ENCODE results near the gene H3-3A. TPM values are rescaled to one million over a fixed set of nuclear protein-coding genes. Genes with fewer than 3 reads are reported as not detected.
A peak's percentile ranks its signal among the peaks of the same experiment; 100 is the strongest.

The H3-3A gene
- total RNA-seq, 1 donor from 2014 or later: 482 TPM

DNA sequence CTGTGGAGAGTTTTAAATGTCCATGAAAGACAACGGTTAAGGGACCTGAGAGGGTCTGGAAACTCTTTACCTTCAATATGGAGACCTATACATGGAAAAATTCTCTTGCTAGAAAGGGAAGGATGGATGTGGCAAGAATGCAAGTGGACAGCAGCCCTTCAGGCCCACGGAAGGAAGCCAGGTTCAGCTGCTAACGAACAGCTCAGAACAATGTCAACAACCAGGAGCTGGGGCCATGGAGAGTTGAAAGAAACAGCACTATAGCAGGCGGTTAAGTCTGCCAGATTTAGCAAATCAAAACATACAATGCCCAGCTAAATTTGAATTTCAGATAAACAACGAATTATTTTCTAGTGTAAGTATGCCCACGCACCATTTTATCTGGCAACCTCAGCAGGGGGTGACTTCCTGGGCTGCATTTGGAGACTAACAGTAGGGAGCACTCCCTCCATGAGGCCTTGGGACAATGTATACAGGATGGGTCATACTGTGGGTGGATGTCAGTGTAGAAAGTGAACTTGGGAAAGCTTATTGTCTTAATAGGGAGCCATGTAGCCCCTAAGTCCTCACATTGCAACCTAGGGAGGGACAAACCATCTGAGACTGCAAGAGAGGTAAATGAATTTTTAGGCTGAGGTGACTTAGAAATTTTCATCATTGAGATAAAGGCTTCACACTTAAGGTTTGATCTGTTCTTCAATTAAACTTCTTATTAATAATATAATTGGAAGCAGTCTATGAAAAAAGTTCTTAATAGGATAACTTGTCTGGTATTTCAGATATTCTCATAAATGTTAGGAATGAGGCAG lies 7.8 kb upstream of the H3-3A start:
- no peak for DNase-seq

DNA sequence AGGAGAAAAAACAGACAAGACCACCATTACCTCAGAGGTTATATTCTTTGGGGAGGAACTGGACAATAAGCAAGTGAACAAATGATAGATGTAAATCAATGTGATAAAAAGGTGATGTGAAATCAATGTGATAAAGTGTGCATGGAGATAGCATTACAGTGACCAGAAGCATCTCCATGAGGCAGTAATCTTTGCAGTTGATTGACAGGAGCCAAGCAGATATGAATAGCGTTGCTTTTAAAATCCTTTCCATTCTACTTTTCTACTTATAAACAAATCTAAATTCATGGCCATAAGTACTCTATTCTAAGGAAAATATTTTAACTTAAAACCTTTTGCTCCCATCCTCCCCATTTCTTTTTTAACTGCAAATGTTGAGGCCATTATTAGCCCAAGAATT lies 2.8 kb upstream of the H3-3A start:
- DNase-seq: no peak

DNA sequence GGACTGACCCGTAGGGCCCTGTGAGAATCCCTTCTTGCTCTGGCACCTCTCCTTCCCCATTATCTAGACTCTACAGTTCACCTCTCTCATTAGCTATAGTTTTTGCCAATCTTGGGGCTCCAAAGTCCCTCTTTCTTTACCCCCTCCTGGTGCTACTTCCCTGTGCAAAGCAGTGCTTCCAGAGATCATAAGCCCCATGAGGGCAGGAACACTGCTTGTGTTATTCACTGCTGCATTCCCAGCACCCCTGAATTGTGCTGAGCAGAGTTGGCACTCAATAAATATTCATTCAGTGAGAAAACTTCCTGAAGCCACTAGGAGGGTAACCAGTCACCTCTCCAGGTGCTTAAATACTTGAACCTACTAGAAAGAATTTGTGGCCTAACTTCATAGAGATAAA lies 2.1 kb upstream of the H3-3A start:
- no peak for DNase-seq

DNA sequence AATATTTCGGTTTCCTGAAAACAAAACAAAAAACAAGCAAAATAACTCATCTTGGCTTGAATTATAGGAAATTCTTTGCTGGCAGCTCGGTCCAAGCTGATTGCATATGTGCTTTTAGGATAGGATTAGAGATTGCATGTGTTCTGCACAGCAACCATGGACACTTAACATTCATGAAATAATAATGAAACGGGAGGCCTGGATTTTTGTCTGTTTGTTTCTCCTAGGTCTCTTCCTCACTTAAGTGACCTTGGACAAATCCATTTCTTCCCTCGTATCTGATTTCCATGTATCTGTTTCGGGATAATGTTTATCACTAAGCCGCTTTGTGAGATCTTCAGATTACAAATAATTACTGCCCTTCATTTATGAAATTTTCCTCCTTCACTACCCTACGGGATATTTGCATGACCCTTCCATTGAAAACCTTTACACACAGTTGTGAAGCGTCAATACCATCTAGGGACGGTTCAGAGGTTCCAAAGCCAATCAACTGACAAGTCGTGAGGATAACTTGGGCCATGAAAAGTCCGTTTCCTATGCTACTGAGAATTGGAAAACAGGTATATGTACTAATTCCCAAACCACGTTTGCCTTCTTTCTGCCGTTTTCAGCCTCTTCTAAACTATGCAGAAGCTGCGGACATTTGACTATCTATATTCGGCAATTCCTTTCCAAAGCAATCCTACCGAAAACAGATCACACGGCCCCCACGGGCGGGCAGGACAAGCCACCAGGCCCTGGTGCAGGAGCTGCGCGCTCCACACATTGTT lies 1.3 kb upstream of the H3-3A start:
- DNase-seq: peak; percentile 52

- DNase-seq: peak; percentile 91
Observed at GRCh38 chr1:226061841-226062557, 517 bp upstream of the H3-3A start.

DNA sequence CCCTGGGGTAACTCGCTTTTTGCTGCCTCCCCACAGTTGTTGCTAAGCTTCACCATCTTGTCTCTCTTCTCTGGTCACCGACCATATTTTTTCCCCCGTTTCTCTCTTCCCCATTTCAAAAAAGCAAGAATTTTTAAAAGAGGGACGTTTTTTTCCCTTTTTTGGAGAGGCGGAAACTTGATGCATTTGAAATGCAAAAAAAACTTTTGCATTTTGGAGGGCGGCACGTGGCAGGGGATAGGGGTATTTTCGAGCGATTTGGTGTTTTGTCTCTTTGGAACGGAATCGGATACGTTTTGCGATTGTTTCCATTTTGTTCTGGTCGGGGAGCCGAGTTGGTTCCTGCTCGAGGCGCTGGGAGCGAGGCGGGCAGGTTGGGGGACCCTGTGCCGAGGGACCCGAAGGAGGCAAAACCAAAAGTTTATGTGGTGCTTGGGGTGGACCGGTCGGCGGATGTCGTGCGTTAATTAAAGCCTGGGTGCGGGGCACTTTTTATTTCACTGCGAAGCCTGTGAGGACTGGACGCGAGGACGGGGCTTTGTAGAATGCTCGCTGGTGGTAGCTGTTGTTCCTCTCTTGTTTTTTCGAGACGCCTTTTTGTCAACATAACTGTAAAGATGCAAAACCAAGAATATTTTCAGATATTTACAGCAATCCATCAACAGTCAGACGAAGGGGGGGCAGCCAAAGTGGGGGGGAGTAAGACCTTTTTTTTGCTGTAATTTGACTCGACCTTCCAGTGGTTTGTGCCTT lies 884 bp downstream of the H3-3A start:
- peak; percentile 73 for DNase-seq

GRCh38 chr1:226063977-226064815 lies 1.7 kb downstream of the H3-3A start:
- peak; percentile 34 for DNase-seq

- peak; percentile 81 for DNase-seq
Observed at GRCh38 chr1:226064816-226065248, 2.3 kb downstream of the H3-3A start.

- no peak for DNase-seq
Observed at GRCh38 chr1:226066415-226067078, 4.0 kb downstream of the H3-3A start.

DNA sequence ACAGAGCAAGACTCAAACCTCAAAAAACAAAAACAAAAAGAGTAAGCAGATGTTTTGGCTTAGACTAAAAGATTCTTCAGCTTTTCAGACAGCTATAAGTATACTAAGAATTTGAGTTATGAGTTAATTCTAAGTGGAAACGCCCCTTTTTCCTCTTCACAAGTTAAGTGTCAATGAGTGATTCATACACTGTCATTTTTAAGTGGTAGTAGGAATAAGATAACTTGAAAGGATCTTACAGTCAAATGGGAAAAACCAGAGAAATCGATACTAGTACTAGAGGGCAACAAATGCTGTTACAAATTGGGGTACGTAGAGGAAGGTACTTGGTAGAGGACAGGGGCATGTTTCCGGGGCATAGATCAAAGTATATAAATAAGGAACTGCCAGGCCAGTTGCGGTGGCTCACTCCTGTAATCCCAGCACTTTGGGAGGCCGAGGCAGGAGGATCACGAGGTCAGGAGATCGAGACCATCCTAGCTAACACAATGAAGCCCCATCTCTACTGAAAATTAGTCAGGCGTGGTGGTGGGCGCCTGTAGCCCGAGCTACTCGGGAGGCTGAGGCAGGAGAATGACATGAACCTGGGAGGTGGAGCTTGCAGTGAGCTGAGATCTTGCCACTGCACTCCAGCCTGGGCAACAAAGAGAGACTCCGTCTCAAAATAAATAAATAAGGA lies 7.4 kb downstream of the H3-3A start:
- DNase-seq: no peak

DNA sequence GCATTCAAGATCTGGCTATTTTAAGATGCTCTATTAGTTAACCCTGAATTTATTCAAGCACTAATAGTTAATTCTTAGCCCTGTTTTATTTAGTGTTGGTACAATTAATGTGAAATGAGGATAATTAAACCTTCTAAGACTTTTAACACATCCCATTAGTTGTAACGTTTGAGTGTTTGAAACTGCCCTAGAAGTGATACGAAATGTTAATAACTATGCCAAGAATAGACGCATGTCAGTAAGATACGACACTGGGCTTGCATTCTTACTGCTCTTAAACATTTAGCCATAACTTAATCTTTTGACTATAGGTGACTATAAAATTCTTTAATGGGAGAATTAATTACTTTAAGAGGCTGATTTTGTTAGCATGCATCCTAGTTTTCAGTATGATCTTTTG lies 9.8 kb downstream of the H3-3A start:
- DNase-seq: no peak

- no peak for DNase-seq
Observed at GRCh38 chr1:226073184-226073950, 10.9 kb downstream of the H3-3A start.

- DNase-seq: no peak
Observed at GRCh38 chr1:226074046-226074445, 11.5 kb downstream of the H3-3A start.

DNA sequence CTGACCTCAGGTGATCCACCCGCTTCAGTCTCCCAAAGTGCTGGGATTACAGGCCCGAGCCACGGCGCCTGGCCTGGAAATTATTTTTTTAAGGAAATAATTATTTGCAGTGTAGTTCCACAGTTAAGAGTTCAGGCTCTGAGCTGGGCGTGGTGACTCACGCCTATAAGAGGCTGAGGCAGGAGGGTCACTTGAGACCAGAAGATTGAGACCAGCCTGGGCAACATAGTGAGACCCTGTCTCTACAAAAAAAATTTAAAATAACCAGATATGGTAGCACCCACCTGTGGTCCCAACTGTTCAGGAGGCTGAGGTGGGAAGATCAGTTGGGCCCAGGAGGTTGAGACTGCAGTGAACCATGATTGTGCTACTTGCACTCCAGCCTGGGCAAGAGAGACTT lies 13.9 kb downstream of the H3-3A start:
- DNase-seq: no peak

- DNase-seq: no peak
Observed at GRCh38 chr1:226078374-226078773, 15.9 kb downstream of the H3-3A start.

GRCh38 chr1:226082587-226082917 lies 20.0 kb downstream of the H3-3A start:
- no peak for DNase-seq

DNA sequence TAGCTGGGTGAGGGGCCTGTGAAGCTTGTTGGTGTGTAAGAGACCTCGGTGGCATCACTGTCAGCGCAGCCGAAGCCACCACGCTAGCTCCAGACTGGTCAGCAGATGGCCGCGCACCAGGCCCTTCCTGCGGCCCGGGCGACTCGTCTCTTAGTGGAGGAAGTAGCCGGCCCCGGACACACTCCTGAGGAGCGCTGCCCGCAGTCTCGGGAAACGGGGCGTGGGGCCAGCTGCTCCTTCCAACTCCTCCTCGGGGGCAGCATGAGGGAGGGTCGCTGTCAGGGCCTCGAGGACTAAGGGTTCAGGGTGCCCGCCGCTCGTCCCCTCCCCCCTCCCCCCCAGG lies 20.4 kb downstream of the H3-3A start:
- DNase-seq: peak; percentile 42

DNA sequence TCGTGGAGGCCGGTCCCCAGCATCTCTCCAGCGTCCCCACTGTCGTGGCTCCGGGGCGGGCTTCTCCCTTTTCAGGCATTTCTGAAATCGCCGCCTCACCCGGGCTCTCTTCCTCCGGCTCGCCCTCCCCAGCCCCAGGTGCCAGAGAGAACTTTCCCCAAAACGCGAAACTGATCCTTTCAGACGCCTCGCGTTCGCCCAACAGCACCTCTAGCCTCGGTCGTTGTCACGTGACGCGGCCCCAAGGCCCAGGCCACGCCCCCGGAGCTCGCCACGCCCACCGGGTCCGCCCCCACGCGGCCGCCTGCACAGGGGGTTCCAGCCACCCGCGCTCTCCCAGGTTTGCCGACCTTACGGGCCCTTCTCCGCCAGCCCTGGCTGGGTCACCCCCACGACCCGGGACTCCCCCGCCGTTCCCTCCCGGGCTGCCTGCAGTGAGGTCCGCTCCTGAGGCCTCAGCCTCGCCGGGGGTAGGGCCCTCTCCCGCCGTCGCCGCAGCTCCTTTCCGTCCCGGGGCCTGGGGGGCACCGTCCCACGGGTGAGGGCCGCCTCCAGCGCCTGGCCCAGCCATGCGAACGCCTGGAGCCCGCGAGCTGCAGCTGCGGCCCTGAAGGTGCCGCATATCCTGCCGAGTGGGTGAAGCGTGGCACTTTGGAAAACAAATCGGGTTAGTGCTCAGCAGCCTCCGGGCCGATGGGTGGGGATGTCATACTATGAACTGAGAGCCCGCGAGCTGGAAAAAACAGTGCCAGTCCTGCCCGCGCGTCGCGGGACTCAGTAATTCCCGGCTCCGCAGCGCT lies 21.0 kb downstream of the H3-3A start:
- DNase-seq: peak; percentile 89

All from tongue (tissue), 2 donors.